Left lung (tissue), 10 donors: ENCODE data around the gene SLC22A7. TPM values are rescaled to one million over a fixed set of nuclear protein-coding genes. Genes with fewer than 3 reads are reported as not detected.

Experiments used
- ATAC-seq: fragments of 200-7000 bp; cut with Tn5 transposase; one replicate; pipeline ENCODE4 v1.9.1; 2020; ENCODE audit warnings: moderate library complexity
- DNase-seq, 4 donors: peaks; one replicate each; pipeline ENCODE4 v3.0.0-alpha.2; 2013 to 2020
- H3K27ac ChIP-seq, 2 donors: fragments of 200-600 bp; sonication (generic) in 1 of 2; one replicate each; pipeline versions ENCODE4 v1.5.0 to v1.8.0; 2020 to 2021
- H3K27me3 ChIP-seq, 2 donors: fragments of 200-600 bp; sonication (generic) in 1 of 2; one replicate each; pipeline versions ENCODE4 v1.5.0 to v1.8.0; 2020 to 2021
- H3K36me3 ChIP-seq, 2 donors: fragments of 200-600 bp; sonication (generic) in 1 of 2; one replicate each; pipeline versions ENCODE4 v1.5.0 to v1.8.0; 2020 to 2021
- H3K4me1 ChIP-seq, 2 donors: fragments of 200-600 bp; one replicate each; pipeline ENCODE4 v1.8.0; 2021
- H3K4me3 ChIP-seq, 2 donors: fragments of 200-600 bp; sonication (generic) in 1 of 2; one replicate each; pipeline versions ENCODE4 v1.5.0 to v1.8.0; 2020 to 2021; ENCODE audit warnings: mild to moderate bottlenecking in 1 of 2
- H3K9me3 ChIP-seq, 2 donors: fragments of 200-600 bp; sonication (generic) in 1 of 2; one replicate each; pipeline versions ENCODE4 v1.5.0 to v1.8.0; 2020 to 2021
- CTCF ChIP-seq, 2 donors: fragments of 200-600 bp; sonication (generic) in 1 of 2; IDR thresholded peaks; one replicate each; pipeline versions ENCODE4 v1.5.0 to v1.8.0; 2021; ENCODE audit warnings: antibody characterized with exemption in 2 of 2
- intact Hi-C, 2 donors: fragments of 100-400 bp; cut with DNase I; formaldehyde crosslinking; loops; one replicate each; pipeline versions ENCODE4 v1.11.2 to v1.14.2; 2022
- polyA plus RNA-seq, 6 donors: library from polyadenylated mRNA; unstranded; fragments of 120-200 nt; gene quantifications; one replicate each; pipeline ENCODE4 v1.2.1, GENCODE V29; 2013; ENCODE audit not compliant: insufficient read length in 6 of 6
- total RNA-seq, 2 donors: library from RNA; stranded (reverse); fragmentation: NEBNext Ultra II Directional; extraction: Animal tissue kit (Norgen Biotek cat#: 25700); gene quantifications; one replicate each; pipeline ENCODE4 v1.2.1, GENCODE V29; 2021
- donor health status: DM: no; HTN: yes; CAD: no.
- donor health status: DM: no; HTN: no; CAD: no.

The SLC22A7 gene
- total and polyA plus RNA-seq, 8 donors, result 0.07 to 0.28 (median 0.20) TPM; not detected in 3

- DNase-seq, result no peak
- H3K27ac ChIP-seq, result no peak overlapping the region
- H3K4me1 ChIP-seq, result peaks cover under 1 to 23% of the 10 kb centered on the region in 2 donors
- H3K27me3 ChIP-seq, result peaks cover 17 to 77% of the 10 kb centered on the region in 2 donors
- intact Hi-C loops, result no loop called here
- no peaks in the 10 kb centered on the region for H3K9me3 ChIP-seq
- no peak for ATAC-seq
- H3K36me3 ChIP-seq, result no peaks in the 10 kb centered on the region
- H3K4me3 ChIP-seq, result no peak overlapping the region
- TF ChIP-seq CTCF (IDR thresholded peaks at IDR 0.05), result no peak
These were observed 23.7 kb upstream of the SLC22A7 start for GRCh38 chr6:43274127-43274915.

- ATAC-seq, result peak; percentile 32
- peaks cover 17 to 76% of the 10 kb centered on the region in 2 donors for H3K27me3 ChIP-seq
- H3K36me3 ChIP-seq, result no peaks in the 10 kb centered on the region
- no peak for TF ChIP-seq CTCF (IDR thresholded peaks at IDR 0.05)
- peaks cover 0 to 16% of the 10 kb centered on the region in 2 donors for H3K4me1 ChIP-seq
- H3K4me3 ChIP-seq, result peak overlapping the region; percentile 22 to 30
- peak in 1 of 4 donors; percentile 78 for DNase-seq
- intact Hi-C loops, result no loop called here
- H3K9me3 ChIP-seq, result no peaks in the 10 kb centered on the region
- H3K27ac ChIP-seq, result no peak overlapping the region
These were observed 23.0 kb upstream of the SLC22A7 start for GRCh38 chr6:43274916-43275597.

GRCh38 chr6:43275801-43276576 lies 22.1 kb upstream of the SLC22A7 start:
- ATAC-seq (no peak), DNase-seq (no peak)
- intact Hi-C loops, result no loop called here
- no peak for TF ChIP-seq CTCF (IDR thresholded peaks at IDR 0.05)
- no peak overlapping the region for H3K4me3 ChIP-seq
- H3K4me1 ChIP-seq, result peaks cover 0 to 16% of the 10 kb centered on the region in 2 donors
- peaks cover 17 to 78% of the 10 kb centered on the region in 2 donors for H3K27me3 ChIP-seq
- H3K36me3 ChIP-seq, result no peaks in the 10 kb centered on the region
- H3K27ac ChIP-seq, result no peak overlapping the region
- no peaks in the 10 kb centered on the region for H3K9me3 ChIP-seq

GRCh38 chr6:43276577-43277305 lies 21.3 kb upstream of the SLC22A7 start:
- no peak for ATAC-seq
- H3K9me3 ChIP-seq, result no peaks in the 10 kb centered on the region
- no peaks in the 10 kb centered on the region for H3K36me3 ChIP-seq
- no peak for DNase-seq
- H3K4me1 ChIP-seq, result peaks cover 0 to 16% of the 10 kb centered on the region in 2 donors
- no peak overlapping the region for H3K27ac ChIP-seq
- no peak for TF ChIP-seq CTCF (IDR thresholded peaks at IDR 0.05)
- H3K27me3 ChIP-seq, result peaks cover 17 to 79% of the 10 kb centered on the region in 2 donors
- intact Hi-C loops, result no loop called here
- H3K4me3 ChIP-seq, result no peak overlapping the region
